Spinal cord (tissue), 10 donors: Measurements from ENCODE around the gene PVR. TPM values are rescaled to one million over a fixed set of nuclear protein-coding genes. Genes with fewer than 3 reads are reported as not detected.

Experiments
- DNase-seq, 6 donors: peaks; one replicate each; pipeline versions ENCODE4 v3.0.0 to v3.0.0-alpha.2; 2013 to 2015; ENCODE audit warnings: low spot score in 6 of 6, low read depth in 4 of 6
- H3K27ac ChIP-seq: one replicate; pipeline ENCODE4 v1.5.1; 2013; ENCODE audit warnings: low read depth, low read length, control low read depth
- H3K27me3 ChIP-seq: one replicate; pipeline ENCODE4 v1.6.1; 2013; ENCODE audit warnings: low read length; ENCODE audit not compliant: control insufficient read depth, insufficient read depth
- H3K36me3 ChIP-seq: one replicate; pipeline ENCODE4 v1.6.1; 2013; ENCODE audit warnings: low read length; ENCODE audit not compliant: control insufficient read depth, insufficient read depth
- H3K4me1 ChIP-seq: one replicate; pipeline ENCODE4 v1.6.1; 2013; ENCODE audit warnings: low read length; ENCODE audit not compliant: control insufficient read depth, insufficient read depth
- H3K4me3 ChIP-seq: one replicate; pipeline ENCODE4 v1.5.1; 2013; ENCODE audit warnings: low read depth, low read length, control low read depth
- H3K9me3 ChIP-seq: one replicate; pipeline ENCODE4 v1.6.1; 2013; ENCODE audit warnings: low read length; ENCODE audit not compliant: control insufficient read depth, insufficient read depth
- WGBS: methylation state at CpG from one replicate; pipeline ENCODE4 v1.1.5; 2013; ENCODE audit warnings: missing lambda C conversion rate; ENCODE audit not compliant: insufficient coverage; 5-methylcytosine and 5-hydroxymethylcytosine counted together
- polyA plus RNA-seq, 2 donors: library from polyadenylated mRNA; unstranded; fragments of 120-200 nt; gene quantifications; one replicate each; pipeline ENCODE4 v1.2.1, GENCODE V29; 2013; ENCODE audit not compliant: insufficient read length in 2 of 2
- total RNA-seq, 2 donors: library from RNA; depleted of rRNA in 1 of 2; stranded (reverse); fragments of 120-200 nt in 1 of 2; fragments of >200 nt in 1 of 2; gene quantifications; one replicate each; pipeline versions ENCODE4 v1.2.3 to v1.2.4, GENCODE V29; 2013 to 2014
- donor health status: healthy.

The PVR gene
- total and polyA plus RNA-seq, 4 donors = 25.3 to 29.8 (median 26.0) TPM

- no peaks in the 10 kb centered on the region for H3K9me3 ChIP-seq
- peaks cover 78% of the 10 kb centered on the region for H3K36me3 ChIP-seq
- no peak overlapping the region for H3K27ac ChIP-seq
- no peaks in the 10 kb centered on the region for H3K27me3 ChIP-seq
- DNase-seq = no peak
- H3K4me3 ChIP-seq = no peak overlapping the region
- H3K4me1 ChIP-seq = peaks cover 5% of the 10 kb centered on the region
- 61% methylated on average over 14 of the region's 16 CpGs for WGBS
Observed at GRCh38 chr19:44653977-44654774, 10.5 kb downstream of the PVR start.

GRCh38 chr19:44657211-44657921 lies 13.7 kb downstream of the PVR start:
- Histone ChIP-seq H3K27me3 (no peaks in the 10 kb centered on the region), H3K27ac (no peak overlapping the region), H3K4me3 (no peak overlapping the region), H3K4me1 (peaks cover 10% of the 10 kb centered on the region), H3K9me3 (no peaks in the 10 kb centered on the region), H3K36me3 (peaks cover 69% of the 10 kb centered on the region)
- peak in 3 of 6 donors; percentile 24 to 73 (median 70) for DNase-seq
- 38% methylated on average over 23 of the region's 25 CpGs for WGBS

- peaks cover 64% of the 10 kb centered on the region for H3K36me3 ChIP-seq
Observed at GRCh38 chr19:44658069-44658733, 14.5 kb downstream of the PVR start.

GRCh38 chr19:44660081-44660480 lies 16.4 kb downstream of the PVR start:
- no peak for DNase-seq
- Histone ChIP-seq H3K4me1 (peaks cover 16% of the 10 kb centered on the region), H3K36me3 (peaks cover 48% of the 10 kb centered on the region), H3K27ac (no peak overlapping the region), H3K4me3 (no peak overlapping the region), H3K9me3 (no peaks in the 10 kb centered on the region), H3K27me3 (no peaks in the 10 kb centered on the region)
- WGBS = 94% methylated on average over 4 of the region's 4 CpGs

More at GRCh38 chr19:44658069-44658733, 14.5 kb downstream of the PVR start:
- 100% methylated on average over 2 of the region's 3 CpGs for WGBS
- Histone ChIP-seq H3K27ac (no peak overlapping the region), H3K27me3 (no peaks in the 10 kb centered on the region), H3K4me1 (peaks cover 16% of the 10 kb centered on the region), H3K9me3 (no peaks in the 10 kb centered on the region), H3K4me3 (no peak overlapping the region)
- no peak for DNase-seq

- no peaks in the 10 kb centered on the region for H3K9me3 ChIP-seq
- no peak for DNase-seq
- H3K36me3 ChIP-seq = peaks cover 40% of the 10 kb centered on the region
- WGBS = 95% methylated on average over 4 of the region's 11 CpGs
- no peak overlapping the region for H3K4me3 ChIP-seq
- no peaks in the 10 kb centered on the region for H3K27me3 ChIP-seq
- H3K27ac ChIP-seq = no peak overlapping the region
- peaks cover 16% of the 10 kb centered on the region for H3K4me1 ChIP-seq
Observed at GRCh38 chr19:44661205-44661604, 17.5 kb downstream of the PVR start.

GRCh38 chr19:44661904-44662303 lies 18.2 kb downstream of the PVR start:
- 83% methylated on average over 7 of the region's 7 CpGs for whole genome bisulfite sequencing
- H3K27me3 ChIP-seq = no peaks in the 10 kb centered on the region
- H3K36me3 ChIP-seq = peaks cover 39% of the 10 kb centered on the region
- no peak overlapping the region for H3K4me3 ChIP-seq
- DNase-seq = no peak
- H3K9me3 ChIP-seq = no peaks in the 10 kb centered on the region
- peaks cover 16% of the 10 kb centered on the region for H3K4me1 ChIP-seq
- H3K27ac ChIP-seq = no peak overlapping the region

- H3K4me3 ChIP-seq = no peak overlapping the region
- no peaks in the 10 kb centered on the region for H3K9me3 ChIP-seq
- no peak overlapping the region for H3K27ac ChIP-seq
- peaks cover 11% of the 10 kb centered on the region for H3K4me1 ChIP-seq
- peaks cover 31% of the 10 kb centered on the region for H3K36me3 ChIP-seq
- DNase-seq = peak in 2 of 6 donors; percentile 9 to 25
- 53% methylated on average over 7 of the region's 7 CpGs for WGBS
- no peaks in the 10 kb centered on the region for H3K27me3 ChIP-seq
Observed at GRCh38 chr19:44662691-44663385, 19.1 kb downstream of the PVR start.

- peaks cover 11% of the 10 kb centered on the region for H3K4me1 ChIP-seq
- WGBS = 94% methylated on average over 4 of the region's 5 CpGs
- no peak for DNase-seq
- no peaks in the 10 kb centered on the region for H3K9me3 ChIP-seq
- no peaks in the 10 kb centered on the region for H3K27me3 ChIP-seq
- no peak overlapping the region for H3K4me3 ChIP-seq
- H3K27ac ChIP-seq = no peak overlapping the region
- peaks cover 23% of the 10 kb centered on the region for H3K36me3 ChIP-seq
Observed at GRCh38 chr19:44663996-44664395, 20.3 kb downstream of the PVR start.

GRCh38 chr19:44664976-44665375 lies 21.3 kb downstream of the PVR start:
- no peaks in the 10 kb centered on the region for H3K27me3 ChIP-seq
- H3K27ac ChIP-seq = no peak overlapping the region
- peaks cover 13% of the 10 kb centered on the region for H3K36me3 ChIP-seq
- no peak overlapping the region for H3K4me3 ChIP-seq
- WGBS = 86% methylated on average over 6 of the region's 10 CpGs
- peaks cover 11% of the 10 kb centered on the region for H3K4me1 ChIP-seq
- no peaks in the 10 kb centered on the region for H3K9me3 ChIP-seq
- DNase-seq = no peak
